ENCODE results near the gene SIRT3.

The SIRT3 gene

GRCh38 chr11:270451-271318 lies 34.5 kb upstream of the SIRT3 start:
- no peak for DNase-seq

- peak; percentile 59 for DNase-seq
Observed at GRCh38 chr11:269146-269890, 33.2 kb upstream of the SIRT3 start.

- DNase-seq = peak; percentile 53
Observed at GRCh38 chr11:268716-269145, 32.6 kb upstream of the SIRT3 start.

- DNase-seq = peak; percentile 67
Observed at GRCh38 chr11:267491-267994, 31.4 kb upstream of the SIRT3 start.

- no peak for DNase-seq
Observed at GRCh38 chr11:266676-267439, 30.7 kb upstream of the SIRT3 start.

- no peak for DNase-seq
Observed at GRCh38 chr11:261624-262023, 25.5 kb upstream of the SIRT3 start.

- no peak for DNase-seq
Observed at GRCh38 chr11:259413-259812, 23.3 kb upstream of the SIRT3 start.

- DNase-seq = no peak
Observed at GRCh38 chr11:257766-258493, 21.8 kb upstream of the SIRT3 start.

GRCh38 chr11:256952-257737 lies 21.0 kb upstream of the SIRT3 start:
- DNase-seq = no peak

GRCh38 chr11:255816-256215 lies 19.7 kb upstream of the SIRT3 start:
- no peak for DNase-seq

- no peak for DNase-seq
Observed at GRCh38 chr11:255176-255575, 19.0 kb upstream of the SIRT3 start.

- no peak for DNase-seq
Observed at GRCh38 chr11:253886-254270, 17.7 kb upstream of the SIRT3 start.

GRCh38 chr11:253160-253885 lies 17.2 kb upstream of the SIRT3 start:
- DNase-seq = no peak

- no peak for DNase-seq
Observed at GRCh38 chr11:252666-253065, 16.5 kb upstream of the SIRT3 start.

- no peak for DNase-seq
Observed at GRCh38 chr11:251550-251949, 15.4 kb upstream of the SIRT3 start.

- peak; percentile 85 for DNase-seq
Observed at GRCh38 chr11:250740-251299, 14.7 kb upstream of the SIRT3 start.

- DNase-seq = no peak
Observed at GRCh38 chr11:250274-250673, 14.1 kb upstream of the SIRT3 start.

GRCh38 chr11:249062-249461 lies 12.9 kb upstream of the SIRT3 start:
- no peak for DNase-seq

GRCh38 chr11:244376-244775 lies 8.2 kb upstream of the SIRT3 start:
- no peak for DNase-seq

- no peak for DNase-seq
Observed at GRCh38 chr11:241634-242033, 5.5 kb upstream of the SIRT3 start.

GRCh38 chr11:240315-240714 lies 4.2 kb upstream of the SIRT3 start:
- DNase-seq = no peak

Measured in CD4-positive, alpha-beta T cell treated with Interleukin-6 for 4 hours (primary cell).